Measurements from ENCODE around the gene SELPLG.
"Not testable (repeated sequence)": the region's sequence is repeated elsewhere in the genome, so short reads cannot be mapped to it uniquely, and the experiment has no call there.

The SELPLG gene

DNA sequence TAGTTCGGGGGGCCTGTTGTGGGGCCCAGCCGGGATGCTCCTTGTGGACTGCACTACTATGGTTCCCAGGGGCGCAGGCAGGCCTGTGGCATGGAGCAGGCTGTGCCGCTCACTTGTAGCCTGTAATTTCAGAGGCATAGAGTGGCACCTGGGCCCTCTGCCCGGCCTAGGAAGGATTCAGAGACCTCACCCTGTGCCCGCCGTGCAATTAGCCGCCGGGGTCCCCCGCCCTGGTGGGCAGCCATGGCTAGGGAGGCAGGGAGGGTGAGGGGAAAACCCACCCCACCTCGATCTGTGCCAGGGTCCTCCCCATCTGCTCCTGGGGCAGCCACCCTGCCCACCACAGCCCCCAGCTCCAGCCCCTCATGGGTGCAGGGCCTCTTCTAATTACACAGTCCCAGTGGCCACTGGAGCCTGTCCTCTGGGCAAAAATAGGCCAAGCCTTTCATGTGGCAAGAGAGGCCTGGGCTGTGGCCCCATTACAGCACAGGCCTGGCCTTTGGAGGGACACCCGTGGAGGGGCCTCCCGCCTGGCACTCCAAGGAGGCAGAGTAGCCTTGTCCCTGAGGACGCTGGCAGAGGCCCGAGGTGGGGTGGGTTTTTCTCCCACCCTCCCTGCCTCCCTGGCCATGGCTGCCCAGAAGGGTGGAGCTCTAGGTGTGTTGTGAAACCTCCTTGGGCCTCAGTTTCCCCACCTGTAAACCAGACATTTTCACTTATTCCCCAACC, 30.6 kb downstream of the SELPLG start:
- no peak for DNase-seq

GRCh38 chr12:108602209-108602705, 31.4 kb downstream of the SELPLG start:
- no peak for DNase-seq

- DNase-seq, result no peak
Measured at GRCh38 chr12:108600702-108601007, 33.0 kb downstream of the SELPLG start.

DNA sequence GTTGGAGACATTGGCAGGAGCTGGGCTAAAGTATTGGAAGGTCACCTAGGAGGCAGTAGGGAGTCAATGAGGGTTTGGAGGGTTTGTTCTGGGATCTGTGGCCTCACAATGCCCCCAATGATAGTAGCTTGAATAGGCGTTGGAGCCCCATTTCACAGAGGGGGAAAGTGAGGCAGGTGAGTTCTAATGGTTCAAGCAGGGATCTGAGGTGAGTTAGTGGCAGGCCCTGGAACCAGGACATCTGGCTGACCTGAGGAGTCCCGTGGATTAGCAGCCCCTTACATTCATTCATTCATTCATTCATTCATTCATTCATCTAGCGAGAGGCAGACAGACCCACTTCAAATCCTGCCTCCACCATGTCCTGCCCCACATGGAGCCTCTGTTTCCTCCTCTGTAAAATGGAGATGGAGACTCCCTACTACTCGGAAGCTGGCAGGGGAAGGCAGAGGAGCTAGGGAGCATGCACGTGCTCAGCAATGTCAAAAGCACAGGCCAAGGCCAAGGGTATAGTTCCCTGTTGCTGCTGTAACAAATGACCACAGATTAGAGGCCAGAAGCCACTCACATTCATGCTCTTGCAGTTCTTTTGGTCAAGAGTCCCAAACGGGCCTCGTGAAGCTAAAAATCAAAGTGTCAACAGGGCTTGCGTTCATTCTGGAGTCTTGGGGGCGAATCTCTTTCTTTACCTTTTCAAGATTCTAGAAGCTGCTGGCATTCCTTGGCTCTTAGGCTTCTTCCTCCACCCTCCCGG, 33.6 kb downstream of the SELPLG start:
- no peak for DNase-seq

GRCh38 chr12:108599541-108599940, 34.2 kb downstream of the SELPLG start:
- DNase-seq, result no peak

DNA sequence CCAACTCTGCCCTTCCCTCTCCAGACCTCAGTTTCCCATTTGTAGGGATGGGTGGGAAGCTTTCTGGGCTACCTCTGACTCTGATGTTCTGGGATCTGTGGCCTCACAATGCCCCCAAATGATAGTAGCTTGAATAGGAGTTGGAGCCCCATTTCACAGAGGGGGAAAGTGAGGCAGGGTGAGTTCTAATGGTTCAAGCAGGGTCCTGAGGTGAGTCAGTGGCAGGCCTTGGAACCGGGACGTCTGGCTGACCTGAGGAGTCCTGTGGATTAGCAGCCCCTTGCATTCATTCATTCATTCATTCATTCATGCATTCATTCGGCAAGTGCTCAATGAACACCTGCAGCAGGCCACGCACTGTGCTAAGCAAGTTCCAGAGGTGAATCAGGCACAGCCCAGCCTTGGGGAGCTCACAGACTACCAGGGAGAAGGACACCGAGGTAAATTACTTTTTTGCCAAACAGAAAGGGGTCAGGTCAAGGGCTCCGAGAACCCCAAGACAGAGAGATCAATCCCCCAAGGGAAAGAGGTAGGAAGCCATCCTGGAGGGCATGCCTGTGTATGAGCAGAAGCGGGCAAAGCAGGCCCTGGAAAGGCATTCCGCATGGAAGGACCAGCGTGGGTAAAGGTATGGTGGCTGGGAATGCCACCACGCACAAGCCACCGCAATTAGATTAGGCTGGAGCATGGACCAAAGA, 35.0 kb downstream of the SELPLG start:
- DNase-seq, result no peak

DNA sequence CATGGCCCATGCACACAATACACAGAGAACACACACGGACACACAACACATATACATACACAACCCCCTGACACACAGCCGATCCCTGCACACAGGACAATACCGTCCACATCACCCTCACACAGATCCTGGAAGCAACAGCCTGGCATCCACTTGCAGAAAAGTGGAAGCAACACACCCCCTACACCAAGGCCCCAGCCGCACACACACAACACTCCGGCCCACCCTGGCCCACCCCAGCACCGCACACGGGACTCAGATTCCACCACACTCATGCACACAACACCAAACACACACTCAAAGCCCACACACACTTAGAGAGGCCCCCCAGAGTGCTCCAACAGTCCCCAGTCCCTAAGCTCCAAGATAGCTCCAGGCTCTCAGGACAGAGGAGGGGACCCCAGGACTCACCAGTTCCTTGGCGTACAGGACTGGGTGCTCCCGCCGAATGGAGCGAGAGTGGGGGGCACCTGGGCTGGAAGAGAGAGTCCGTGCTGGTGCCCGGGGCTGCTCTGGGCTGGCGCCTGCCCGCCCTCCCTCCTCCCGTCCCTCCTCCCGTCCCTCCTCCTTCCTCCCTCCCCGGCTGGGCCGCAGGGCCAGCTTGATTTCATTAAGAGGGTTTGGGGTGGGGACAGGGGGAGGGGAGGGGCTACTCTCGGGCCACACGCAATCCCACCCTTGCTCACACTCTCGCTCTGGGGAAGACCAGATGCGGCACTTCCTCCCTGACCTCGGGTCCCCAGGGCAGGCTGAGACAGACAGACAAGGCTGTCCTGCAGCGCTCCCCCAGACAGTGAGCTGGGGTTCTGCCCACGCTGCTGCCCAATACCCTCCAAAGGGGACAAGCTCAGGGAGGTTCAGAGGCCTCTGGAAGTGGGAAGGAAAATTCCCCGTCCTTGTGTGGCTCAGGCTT, 35.9 kb downstream of the SELPLG start, which contains the start of gene TMEM119:
TMEM119 (minus strand) TSS at position 526 of the 913 bp plus-strand sequence. CDS start 5,701 bp downstream, outside the sequence.
- DNase-seq, result no peak

GRCh38 chr12:108596854-108597558, 36.7 kb downstream of the SELPLG start:
- DNase-seq, result no peak

DNA sequence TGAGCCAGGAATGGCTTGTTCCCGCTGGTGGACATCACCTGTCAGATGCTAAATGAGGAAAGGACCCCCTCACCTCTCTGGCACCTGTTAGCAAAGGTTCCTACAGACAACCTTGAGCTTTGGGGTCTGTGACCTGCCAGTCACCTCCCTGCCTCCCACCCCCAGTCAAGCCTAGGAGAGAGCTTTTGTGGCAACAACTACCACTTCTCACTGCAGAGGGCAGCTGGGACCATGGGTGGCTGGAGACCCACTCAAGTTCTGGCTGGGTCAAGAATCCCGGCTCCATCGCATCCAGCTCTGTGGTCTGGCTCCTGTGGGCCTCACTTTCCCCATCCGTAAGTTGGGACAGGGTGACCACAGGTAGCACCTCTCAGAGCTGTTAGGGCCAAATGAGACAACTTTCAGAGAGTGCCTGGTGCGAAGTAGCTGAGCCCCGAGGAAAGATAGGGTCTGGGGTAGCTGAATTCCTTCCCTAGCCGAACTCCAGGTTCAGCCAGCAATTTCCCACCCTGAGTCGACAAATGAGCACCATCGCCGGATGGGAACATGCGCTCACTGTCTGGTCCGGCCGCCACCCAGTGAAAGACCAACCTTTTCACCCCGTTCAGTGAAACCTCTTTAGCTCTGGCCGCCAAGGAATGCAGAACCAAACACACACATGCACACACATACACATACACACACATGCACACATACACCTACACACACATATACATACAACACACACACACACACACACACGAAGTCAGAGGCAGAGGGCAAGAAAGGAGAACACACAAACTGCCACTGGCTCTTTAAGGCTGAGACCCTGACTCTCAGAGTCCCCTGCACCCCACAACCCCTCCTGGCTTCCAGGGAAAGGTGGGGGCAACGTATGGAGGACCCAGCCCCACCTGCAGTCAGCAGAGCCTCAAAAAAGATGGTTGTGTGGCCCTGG, 37.7 kb downstream of the SELPLG start:
- no peak for DNase-seq

- DNase-seq, result no peak
Measured at GRCh38 chr12:108594960-108595710, 38.6 kb downstream of the SELPLG start.

GRCh38 chr12:108594323-108594903, 39.3 kb downstream of the SELPLG start:
- no peak for DNase-seq

DNA sequence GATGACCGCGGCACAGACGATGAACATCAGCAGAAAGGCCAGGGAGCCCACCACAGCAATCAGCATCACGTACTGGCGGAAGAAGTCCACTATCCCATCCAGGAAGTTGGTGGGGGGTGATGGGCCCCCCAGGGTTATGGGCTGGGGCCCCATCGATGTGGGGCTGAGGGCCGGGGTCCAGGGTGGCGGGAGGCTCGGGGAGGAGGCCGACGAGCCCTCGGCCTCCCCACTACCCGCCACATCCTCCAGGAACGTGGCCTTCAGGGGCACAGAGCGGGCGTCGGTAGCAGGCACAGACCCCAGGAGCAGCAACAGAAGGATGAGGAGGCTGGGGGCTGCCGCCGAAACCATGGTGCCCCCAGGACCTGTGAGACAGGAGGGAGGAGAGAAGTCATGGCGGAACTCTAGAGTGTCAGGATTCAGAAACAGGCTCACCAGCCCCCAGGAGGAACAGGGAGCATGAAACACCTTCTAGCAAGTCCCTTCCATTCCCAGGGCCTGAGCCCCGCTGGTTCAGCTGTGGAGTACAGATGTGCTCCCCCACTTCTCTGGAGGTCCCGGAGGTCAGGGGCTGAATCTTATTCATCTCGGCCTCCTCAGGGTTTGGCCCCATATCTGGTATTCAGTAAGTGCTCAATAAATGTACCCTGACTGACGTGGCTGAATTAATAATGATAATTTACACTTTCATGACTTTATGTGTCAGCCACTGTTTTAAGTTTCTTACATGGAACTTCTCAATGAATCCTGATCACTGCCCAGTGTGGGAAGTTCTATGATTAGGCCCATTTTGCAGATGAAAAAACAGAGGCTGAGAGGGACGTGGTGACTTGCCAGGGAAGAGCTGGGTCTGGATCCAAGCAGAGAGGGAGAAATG, 41.4 kb downstream of the SELPLG start:
- DNase-seq, result no peak

DNA sequence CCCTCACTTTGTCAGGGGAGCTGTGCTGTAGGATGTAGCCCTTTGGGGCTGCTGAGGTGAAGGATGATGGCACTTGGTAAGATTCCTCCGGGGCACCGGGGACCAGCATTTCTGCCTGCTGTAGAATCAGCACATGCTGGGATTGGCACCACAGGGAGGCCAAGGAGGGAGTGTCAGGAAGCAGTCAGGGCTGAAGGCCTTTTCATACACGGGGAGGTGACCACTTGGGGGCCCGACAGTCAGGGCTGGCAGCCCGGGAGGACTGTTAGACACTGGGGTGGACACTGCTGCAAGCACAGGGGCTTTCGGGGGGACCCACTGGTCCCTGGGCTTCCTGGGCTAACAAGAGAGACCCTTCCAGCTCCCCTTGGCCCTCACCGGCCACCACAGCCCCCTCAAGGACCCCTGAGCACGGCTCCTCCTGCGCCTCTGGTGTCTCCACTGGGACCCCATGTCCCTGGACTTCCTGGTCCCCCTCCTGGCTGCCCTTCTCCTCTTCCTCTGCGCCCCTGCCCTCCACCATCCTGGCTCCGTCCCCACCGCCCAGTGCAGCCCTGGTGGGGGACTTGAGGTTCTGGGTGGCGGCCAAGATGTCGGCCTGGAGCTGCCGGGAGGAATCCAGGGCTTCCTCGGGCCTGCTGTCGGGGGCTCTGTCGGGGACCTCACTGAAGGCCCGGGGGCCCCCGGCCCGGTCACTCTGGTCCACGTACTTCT, 42.3 kb downstream of the SELPLG start:
- no peak for DNase-seq

GRCh38 chr12:108590463-108590862, 43.2 kb downstream of the SELPLG start:
- DNase-seq, result not testable (repeated sequence)

DNA sequence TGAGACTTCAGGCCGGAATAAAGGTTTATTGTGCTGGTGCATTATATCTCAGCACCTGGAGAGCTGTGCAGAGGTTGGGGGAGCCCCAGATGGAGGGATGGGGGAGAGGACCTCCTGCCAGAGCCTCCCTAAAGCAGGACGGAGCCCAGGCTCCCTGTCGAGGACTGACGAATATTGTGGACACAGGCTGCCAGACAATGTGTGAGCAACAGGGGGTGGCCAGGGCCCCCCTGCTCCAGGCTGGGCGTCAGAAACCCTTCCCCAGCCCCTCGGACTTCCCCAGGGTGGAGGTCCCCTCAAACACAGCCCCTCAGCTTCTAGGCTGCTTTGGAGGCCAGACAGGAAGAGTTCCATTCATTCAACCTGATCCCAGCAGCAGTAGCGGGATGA, 43.9 kb downstream of the SELPLG start:
- no peak for DNase-seq

DNA sequence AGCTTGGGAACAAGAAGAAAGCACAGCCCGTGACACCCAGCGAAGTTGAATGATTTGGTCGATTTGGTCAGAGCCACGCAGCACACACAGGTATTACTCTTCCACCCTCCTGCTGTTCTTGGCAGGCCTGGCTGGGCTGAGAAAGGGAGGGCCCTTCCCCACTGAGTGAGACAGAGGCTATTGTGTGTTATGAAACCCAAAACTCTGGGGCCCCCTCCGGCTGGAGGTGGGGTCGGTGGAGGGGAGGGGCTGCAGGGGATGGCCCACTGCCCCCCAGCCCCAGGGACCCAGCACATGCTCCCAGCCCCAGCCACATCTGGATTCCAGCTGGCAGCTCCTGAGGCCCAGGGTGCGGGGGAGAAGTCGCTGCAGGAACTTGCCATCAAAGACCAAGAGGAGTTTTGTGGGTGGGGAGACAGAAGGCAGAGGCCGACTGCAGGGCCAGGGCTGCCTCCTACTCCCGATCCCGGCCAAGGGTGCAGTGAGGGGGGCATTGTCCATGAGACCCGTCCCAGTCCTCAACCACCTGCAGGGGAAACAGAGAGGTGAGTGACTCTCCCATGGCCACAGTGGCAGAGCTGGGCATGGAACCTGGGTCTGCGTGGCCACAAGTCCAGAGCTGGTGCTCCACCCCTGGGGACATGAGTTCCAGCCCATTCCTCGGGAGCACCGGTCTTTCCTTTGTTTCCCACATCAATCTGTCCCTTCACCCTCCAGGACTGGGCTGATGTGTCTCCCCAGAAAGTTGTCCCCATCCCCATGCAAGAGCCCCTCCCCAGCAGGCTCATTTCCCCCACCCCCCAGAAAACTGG, 44.5 kb downstream of the SELPLG start:
- no peak for DNase-seq

- DNase-seq, result no peak
Measured at GRCh38 chr12:108587826-108588225, 45.9 kb downstream of the SELPLG start.

Data from NCI-H187 treated with DMSO at 0.1 percent for 48 hours (cell line).